ENCODE data around the gene ETV7. TPM values are rescaled to one million over a fixed set of nuclear protein-coding genes. Genes with fewer than 3 reads are reported as not detected.
A peak's percentile ranks its signal among the peaks of the same experiment; 100 is the strongest.
"Not testable (repeated sequence)": the region's sequence is repeated elsewhere in the genome, so short reads cannot be mapped to it uniquely, and the experiment has no call there.

Gene ETV7
- total and polyA plus RNA-seq, 2 donors (not counting 1 experiment from before 2014, with no cell fraction given) = 0.96 to 2.0 TPM

DNA sequence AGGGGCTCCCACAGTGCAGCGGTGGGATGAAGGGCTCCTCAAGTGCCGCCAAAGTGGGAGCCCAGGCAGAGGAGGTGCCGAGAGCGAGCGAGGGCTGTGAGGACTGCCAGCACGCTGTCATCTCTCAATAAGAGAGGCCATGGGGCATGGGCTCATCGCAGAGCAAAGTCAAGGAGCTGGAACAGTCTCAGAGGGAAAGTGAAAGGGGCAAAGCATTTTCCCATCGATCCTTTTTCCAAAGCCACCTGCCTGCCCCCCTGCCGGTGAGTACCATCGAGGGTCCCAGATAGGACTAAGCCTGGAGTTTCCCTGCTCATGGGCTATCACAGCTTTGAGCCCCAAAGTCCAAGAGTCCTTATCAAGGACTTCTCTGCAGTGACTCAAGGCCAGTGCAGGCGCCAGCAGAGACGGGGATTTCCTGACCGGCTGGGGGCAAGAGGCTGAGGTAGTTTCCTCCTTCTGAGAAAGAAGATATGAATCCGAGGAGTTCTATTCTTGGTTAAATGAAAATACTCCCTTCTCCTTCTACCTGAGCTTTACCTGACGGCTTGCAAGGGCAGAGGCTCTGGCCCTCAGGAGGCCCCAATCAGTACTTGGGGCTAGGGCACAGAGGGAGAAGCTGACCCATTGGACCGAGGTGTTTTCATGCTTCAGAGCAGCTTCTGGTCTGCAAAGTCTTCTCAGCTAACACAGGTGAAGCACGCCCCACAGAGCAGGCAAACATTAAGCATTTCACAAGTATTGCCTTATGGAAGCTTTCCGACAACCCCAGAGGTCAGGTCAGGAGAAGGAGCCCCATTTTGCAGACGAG lies 22.6 kb downstream of the ETV7 start:
- 76% methylated on average over 12 of the region's 19 CpGs for WGBS (ENCODE audit: insufficient coverage)
- H3K27ac Mint-ChIP-seq = peak overlapping the region; percentile 53
- DNase-seq (peak; percentile 72), ATAC-seq (ENCODE audit: low read depth) (no peak)
- Histone ChIP-seq H3K4me2 (replicated peaks; ENCODE audit: low read depth, low read length, poor library complexity, severe bottlenecking) (peak overlapping the region; percentile 49), H3K27me3 (replicated peaks in 1 of 4; ENCODE audit: control extremely low read depth in 1 of 4, control insufficient read depth in 3 of 4, insufficient read depth in 4 of 4, low read length in 3 of 4) (no peaks in the 10 kb centered on the region), H3K27ac (ENCODE audit: low read length in 2 of 2) (peak overlapping the region; percentile 24 to 34), H3K9ac (ENCODE audit: low read length) (no peak overlapping the region), H3K4me1 (ENCODE audit: control insufficient read depth in 2 of 2, insufficient read depth in 2 of 2, low read length in 2 of 2) (peaks cover 12 to 32% of the 10 kb centered on the region in 2 donors), H2AFZ (ENCODE audit: insufficient read depth, low read depth, low read length, poor library complexity, severe bottlenecking) (peak overlapping the region; percentile 59), H3K79me2 (ENCODE audit: control insufficient read depth, insufficient read depth, low read length) (no peaks in the 10 kb centered on the region), H4K20me1 (ENCODE audit: control insufficient read depth, insufficient read depth, low read length, poor library complexity, severe bottlenecking) (no peaks in the 10 kb centered on the region), H3K36me3 (replicated peaks in 1 of 2; ENCODE audit: control extremely low read depth in 1 of 2, control insufficient read depth in 1 of 2, extremely low read depth in 1 of 2, insufficient read depth in 2 of 2, low read length in 1 of 2) (no peaks in the 10 kb centered on the region), H3K4me3 (ENCODE audit: control extremely low read depth in 1 of 5, extremely low read depth in 1 of 5, insufficient read depth in 1 of 5, low read depth in 2 of 5, low read length in 4 of 5) (no peak overlapping the region), H3K9me3 (ENCODE audit: control extremely low read depth in 1 of 3, control insufficient read depth in 2 of 3, insufficient read depth in 1 of 3, low read length in 2 of 3) (no peaks in the 10 kb centered on the region)
- intact Hi-C loops (cut with micrococcal nuclease) = loop anchor here (5.0 kb wide), 1 partner anchor 243 kb away; no protein-coding TSS in a partner anchor
- H3K9me3 Mint-ChIP-seq (ENCODE audit: insufficient read depth) = no peaks in the 10 kb centered on the region
- ChIA-PET CTCF (interaction anchor here (0.5 to 15.7 kb wide), 4 partner anchors 24 to 483 kb away, joined by 3 to 149 read pairs (median 6); partner anchors contain the start of gene MAPK14), POLR2A (no interaction called here)
- H3K27me3 Mint-ChIP-seq = no peaks in the 10 kb centered on the region
- H3K4me3 Mint-ChIP-seq = no peak overlapping the region
- TF ChIP-seq, protein P1, sequence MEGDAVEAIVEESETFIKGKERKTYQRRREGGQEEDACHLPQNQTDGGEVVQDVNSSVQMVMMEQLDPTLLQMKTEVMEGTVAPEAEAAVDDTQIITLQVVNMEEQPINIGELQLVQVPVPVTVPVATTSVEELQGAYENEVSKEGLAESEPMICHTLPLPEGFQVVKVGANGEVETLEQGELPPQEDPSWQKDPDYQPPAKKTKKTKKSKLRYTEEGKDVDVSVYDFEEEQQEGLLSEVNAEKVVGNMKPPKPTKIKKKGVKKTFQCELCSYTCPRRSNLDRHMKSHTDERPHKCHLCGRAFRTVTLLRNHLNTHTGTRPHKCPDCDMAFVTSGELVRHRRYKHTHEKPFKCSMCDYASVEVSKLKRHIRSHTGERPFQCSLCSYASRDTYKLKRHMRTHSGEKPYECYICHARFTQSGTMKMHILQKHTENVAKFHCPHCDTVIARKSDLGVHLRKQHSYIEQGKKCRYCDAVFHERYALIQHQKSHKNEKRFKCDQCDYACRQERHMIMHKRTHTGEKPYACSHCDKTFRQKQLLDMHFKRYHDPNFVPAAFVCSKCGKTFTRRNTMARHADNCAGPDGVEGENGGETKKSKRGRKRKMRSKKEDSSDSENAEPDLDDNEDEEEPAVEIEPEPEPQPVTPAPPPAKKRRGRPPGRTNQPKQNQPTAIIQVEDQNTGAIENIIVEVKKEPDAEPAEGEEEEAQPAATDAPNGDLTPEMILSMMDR (IDR thresholded peaks at IDR 0.05) = no peak
- no peak for TF ChIP-seq EZH2 (IDR thresholded peaks at IDR 0.05; ENCODE audit: borderline replicate concordance, insufficient read depth, low read depth, low read length, poor library complexity, severe bottlenecking)
- peaks cover 19% of the 10 kb centered on the region for H3K4me1 Mint-ChIP-seq

DNA sequence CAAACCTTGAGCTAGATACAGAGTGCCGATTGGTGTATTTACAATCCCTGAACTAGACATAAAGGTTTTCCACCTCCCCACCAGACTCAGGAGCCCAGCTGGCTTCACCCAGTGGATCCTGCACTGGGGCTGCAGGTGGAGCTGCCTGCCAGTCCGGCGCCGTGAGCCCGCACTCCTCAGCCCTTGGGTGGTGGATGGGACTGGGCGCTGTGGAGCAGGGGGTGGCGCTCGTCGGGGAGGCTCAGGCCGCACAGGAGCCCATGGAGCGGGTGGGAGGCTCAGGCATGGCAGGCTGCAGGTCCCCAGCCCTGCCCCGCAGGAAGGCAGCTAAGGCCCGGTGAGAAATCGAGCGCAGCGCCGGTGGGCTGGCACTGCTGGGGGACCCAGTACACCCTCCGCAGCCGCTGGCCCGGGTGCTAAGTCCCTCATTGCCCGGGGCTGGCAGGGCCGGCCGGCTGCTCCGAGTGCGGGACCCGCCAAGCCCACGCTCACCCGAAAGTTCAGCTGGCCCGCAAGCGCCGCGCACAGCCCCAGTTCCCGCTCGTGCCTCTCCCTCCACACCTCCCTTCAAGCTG lies 23.3 kb downstream of the ETV7 start:
- not testable (repeated sequence) for H4K20me1 ChIP-seq (ENCODE audit: control insufficient read depth, insufficient read depth, low read length, poor library complexity, severe bottlenecking)

DNA sequence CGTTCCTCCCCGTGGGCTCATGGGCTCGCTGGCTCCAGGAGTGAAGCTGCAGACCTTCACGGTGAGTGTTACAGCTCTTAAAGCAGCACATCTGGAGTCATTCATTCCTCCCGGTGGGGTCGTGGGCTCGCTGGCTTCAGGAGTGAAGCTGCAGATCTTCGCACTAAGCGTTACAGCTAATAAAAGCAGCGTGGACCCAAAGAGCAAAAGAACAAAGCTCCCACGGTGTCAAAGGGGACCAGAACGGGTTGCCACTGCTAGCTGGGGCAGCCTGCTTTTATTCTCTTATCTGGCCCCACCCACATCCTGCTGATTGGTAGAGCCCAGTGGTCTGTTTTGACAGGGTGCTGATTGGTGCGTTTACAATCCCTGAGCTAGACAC lies 24.1 kb downstream of the ETV7 start:
- WGBS (ENCODE audit: insufficient coverage) = 95% methylated on average over 10 of the region's 13 CpGs
- H3K9me3 Mint-ChIP-seq (ENCODE audit: insufficient read depth); H3K27me3 Mint-ChIP-seq: not testable (repeated sequence)

More for the DNA sequence above, 23.3 kb downstream of the ETV7 start:
- DNase-seq; H3K9me3 Mint-ChIP-seq (ENCODE audit: insufficient read depth); ATAC-seq (ENCODE audit: low read depth); H3K27me3 ChIP-seq (replicated peaks in 1 of 4; ENCODE audit: control extremely low read depth in 1 of 4, control insufficient read depth in 3 of 4, insufficient read depth in 4 of 4, low read length in 3 of 4); H3K9me3 ChIP-seq (ENCODE audit: control extremely low read depth in 1 of 3, control insufficient read depth in 2 of 3, insufficient read depth in 1 of 3, low read length in 2 of 3); H3K27me3 Mint-ChIP-seq; H3K9ac ChIP-seq (ENCODE audit: low read length); POLR2A ChIA-PET; H3K36me3 ChIP-seq (replicated peaks in 1 of 2; ENCODE audit: control extremely low read depth in 1 of 2, control insufficient read depth in 1 of 2, extremely low read depth in 1 of 2, insufficient read depth in 2 of 2, low read length in 1 of 2); H3K27ac ChIP-seq (ENCODE audit: low read length in 2 of 2); H3K4me3 Mint-ChIP-seq; H2AFZ ChIP-seq (ENCODE audit: insufficient read depth, low read depth, low read length, poor library complexity, severe bottlenecking); H3K27ac Mint-ChIP-seq; H3K79me2 ChIP-seq (ENCODE audit: control insufficient read depth, insufficient read depth, low read length); H3K4me3 ChIP-seq (ENCODE audit: control extremely low read depth in 1 of 5, extremely low read depth in 1 of 5, insufficient read depth in 1 of 5, low read depth in 2 of 5, low read length in 4 of 5): not testable (repeated sequence)
- H3K4me1 Mint-ChIP-seq = peaks cover 22% of the 10 kb centered on the region
- intact Hi-C loops (cut with micrococcal nuclease) = loop anchor here (5.0 kb wide), 1 partner anchor 242 kb away; no protein-coding TSS in a partner anchor
- Histone ChIP-seq H3K4me1 (ENCODE audit: control insufficient read depth in 2 of 2, insufficient read depth in 2 of 2, low read length in 2 of 2) (peaks cover 12 to 33% of the 10 kb centered on the region in 2 donors), H3K4me2 (replicated peaks; ENCODE audit: low read depth, low read length, poor library complexity, severe bottlenecking) (peak overlapping the region; percentile 49)
- over 99% methylated on average over 21 of the region's 34 CpGs for WGBS (ENCODE audit: insufficient coverage)
- CTCF ChIA-PET = interaction anchor here (0.6 to 15.7 kb wide), 4 partner anchors 23 to 1387 kb away, joined by 4 to 149 read pairs (median 6); partner anchors contain the start of gene MAPK14

More for the DNA sequence above, 24.1 kb downstream of the ETV7 start:
- DNase-seq; H3K79me2 ChIP-seq (ENCODE audit: control insufficient read depth, insufficient read depth, low read length); H3K27ac ChIP-seq (ENCODE audit: low read length in 2 of 2); POLR2A ChIA-PET; H3K9me3 ChIP-seq (ENCODE audit: control extremely low read depth in 1 of 3, control insufficient read depth in 2 of 3, insufficient read depth in 1 of 3, low read length in 2 of 3); H3K9ac ChIP-seq (ENCODE audit: low read length); H2AFZ ChIP-seq (ENCODE audit: insufficient read depth, low read depth, low read length, poor library complexity, severe bottlenecking); H3K27me3 ChIP-seq (replicated peaks in 1 of 4; ENCODE audit: control extremely low read depth in 1 of 4, control insufficient read depth in 3 of 4, insufficient read depth in 4 of 4, low read length in 3 of 4); H3K4me3 ChIP-seq (ENCODE audit: control extremely low read depth in 1 of 5, extremely low read depth in 1 of 5, insufficient read depth in 1 of 5, low read depth in 2 of 5, low read length in 4 of 5); H3K27ac Mint-ChIP-seq; H3K36me3 ChIP-seq (replicated peaks in 1 of 2; ENCODE audit: control extremely low read depth in 1 of 2, control insufficient read depth in 1 of 2, extremely low read depth in 1 of 2, insufficient read depth in 2 of 2, low read length in 1 of 2); H3K4me3 Mint-ChIP-seq; H4K20me1 ChIP-seq (ENCODE audit: control insufficient read depth, insufficient read depth, low read length, poor library complexity, severe bottlenecking); H3K4me2 ChIP-seq (replicated peaks; ENCODE audit: low read depth, low read length, poor library complexity, severe bottlenecking); ATAC-seq (ENCODE audit: low read depth): not testable (repeated sequence)
- peaks cover 28% of the 10 kb centered on the region for H3K4me1 Mint-ChIP-seq
- CTCF ChIA-PET = interaction anchor here (1.6 to 15.7 kb wide), 3 partner anchors 22 to 336 kb away, joined by 5 to 149 read pairs (median 8); partner anchors contain the start of gene MAPK14
- peaks cover 14 to 41% of the 10 kb centered on the region in 2 donors for H3K4me1 ChIP-seq (ENCODE audit: control insufficient read depth in 2 of 2, insufficient read depth in 2 of 2, low read length in 2 of 2)
- intact Hi-C loops (cut with micrococcal nuclease) = loop anchor here (5.0 kb wide), 1 partner anchor 241 kb away; no protein-coding TSS in a partner anchor

Data from B cell (primary cell).